Fibroblast of the aortic adventitia (primary cell): ENCODE results near the gene GAGE2A. TPM values are rescaled to one million over a fixed set of nuclear protein-coding genes. Genes with fewer than 3 reads are reported as not detected.
"Not testable (repeated sequence)": the region's sequence is repeated elsewhere in the genome, so short reads cannot be mapped to it uniquely, and the experiment has no call there.

Source experiments
- DNase-seq: peaks from one replicate; pipeline ENCODE4 v3.0.0-alpha.2; 2010; ENCODE audit warnings: low read depth
- H3K4me3 ChIP-seq: 2 replicates; pipeline ENCODE4 v1.5.1; 2011; ENCODE audit warnings: low read depth, mild to moderate bottlenecking, control low read depth, low read length, moderate library complexity
- CTCF ChIP-seq: IDR thresholded peaks from 2 replicates; pipeline ENCODE4 v1.5.1; 2011; ENCODE audit warnings: mild to moderate bottlenecking, low read length, control low read depth, inconsistent platforms; ENCODE audit not compliant: insufficient read depth
- total RNA-seq: library from RNA; depleted of rRNA; stranded (reverse); fragments of >200 nt; gene quantifications from 2 replicates; pipeline ENCODE4 v1.2.3, GENCODE V29; 2012; ENCODE audit warnings: low replicate concordance

Gene GAGE2A
- total RNA-seq: not detected in 2 replicates

GRCh38 chrX:49589196-49589595, at the start of gene GAGE2A:
GAGE2A (plus strand) TSS chrX:49589496; CDS start chrX:49590651, 1,155 bp downstream.
- H3K4me3 ChIP-seq, DNase-seq: not testable (repeated sequence)

- not testable (repeated sequence) for DNase-seq, H3K4me3 ChIP-seq
Observed at GRCh38 chrX:49541433-49541832, 47.9 kb upstream of the GAGE2A start, which contains the start of gene GAGE12D. GAGE12D (plus strand) TSS chrX:49541733; CDS start chrX:49542888, 1,155 bp downstream.

GRCh38 chrX:49550989-49551388, 38.3 kb upstream of the GAGE2A start, which contains the start of gene GAGE12E:
GAGE12E (plus strand) TSS chrX:49551289; CDS start chrX:49552444, 1,155 bp downstream.
- DNase-seq, H3K4me3 ChIP-seq: not testable (repeated sequence)

GRCh38 chrX:49560542-49560941, 28.8 kb upstream of the GAGE2A start, which contains the start of gene GAGE12F:
GAGE12F (plus strand) TSS chrX:49560842; CDS start chrX:49561997, 1,155 bp downstream.
- not testable (repeated sequence) for DNase-seq, H3K4me3 ChIP-seq

- not testable (repeated sequence) for DNase-seq, H3K4me3 ChIP-seq
Observed at GRCh38 chrX:49568728-49569127, 20.6 kb upstream of the GAGE2A start.

GRCh38 chrX:49569152-49569551, 20.1 kb upstream of the GAGE2A start:
- not testable (repeated sequence) for DNase-seq, H3K4me3 ChIP-seq

- not testable (repeated sequence) for DNase-seq, H3K4me3 ChIP-seq
Observed at GRCh38 chrX:49570100-49570499, 19.2 kb upstream of the GAGE2A start, which contains the start of gene GAGE12G. GAGE12G (plus strand) TSS chrX:49570400; CDS start chrX:49571555, 1,155 bp downstream.

GRCh38 chrX:49579649-49580048, 9.6 kb upstream of the GAGE2A start, which contains the start of gene GAGE12H:
GAGE12H (plus strand) TSS chrX:49579949; CDS start chrX:49581104, 1,155 bp downstream.
- DNase-seq: not testable (repeated sequence)

GRCh38 chrX:49589769-49590478, 628 bp downstream of the GAGE2A start:
- DNase-seq, H3K4me3 ChIP-seq: not testable (repeated sequence)

More at GRCh38 chrX:49579649-49580048, 9.6 kb upstream of the GAGE2A start, which contains the start of gene GAGE12H:
- H3K4me3 ChIP-seq: not testable (repeated sequence)

- DNase-seq, H3K4me3 ChIP-seq: not testable (repeated sequence)
Observed at GRCh38 chrX:49590488-49590887, 1.2 kb downstream of the GAGE2A start.

- DNase-seq, H3K4me3 ChIP-seq: not testable (repeated sequence)
Observed at GRCh38 chrX:49598720-49599119, 9.4 kb downstream of the GAGE2A start, which contains the start of gene GAGE1. GAGE1 (plus strand) TSS chrX:49599020; CDS start chrX:49600175, 1,155 bp downstream.

- no peak for DNase-seq
- no peak overlapping the region for H3K4me3 ChIP-seq
- no peak for TF ChIP-seq CTCF
Observed at GRCh38 chrX:49610718-49611310, 21.5 kb downstream of the GAGE2A start.

- DNase-seq: no peak
- TF ChIP-seq CTCF: no peak
- H3K4me3 ChIP-seq: no peak overlapping the region
Observed at GRCh38 chrX:49618574-49618973, 29.3 kb downstream of the GAGE2A start.
